HG03060 (cell line): ENCODE results near the gene ITGA5.

ENCODE experiments used
- ATAC-seq: cut with Tn5 transposase; IDR thresholded peaks from one replicate; pipeline ENCODE4 v1.9.1; 2021; ENCODE audit warnings: low read depth, moderate number of reproducible peaks; ENCODE audit not compliant: unreplicated experiment

Gene ITGA5

DNA sequence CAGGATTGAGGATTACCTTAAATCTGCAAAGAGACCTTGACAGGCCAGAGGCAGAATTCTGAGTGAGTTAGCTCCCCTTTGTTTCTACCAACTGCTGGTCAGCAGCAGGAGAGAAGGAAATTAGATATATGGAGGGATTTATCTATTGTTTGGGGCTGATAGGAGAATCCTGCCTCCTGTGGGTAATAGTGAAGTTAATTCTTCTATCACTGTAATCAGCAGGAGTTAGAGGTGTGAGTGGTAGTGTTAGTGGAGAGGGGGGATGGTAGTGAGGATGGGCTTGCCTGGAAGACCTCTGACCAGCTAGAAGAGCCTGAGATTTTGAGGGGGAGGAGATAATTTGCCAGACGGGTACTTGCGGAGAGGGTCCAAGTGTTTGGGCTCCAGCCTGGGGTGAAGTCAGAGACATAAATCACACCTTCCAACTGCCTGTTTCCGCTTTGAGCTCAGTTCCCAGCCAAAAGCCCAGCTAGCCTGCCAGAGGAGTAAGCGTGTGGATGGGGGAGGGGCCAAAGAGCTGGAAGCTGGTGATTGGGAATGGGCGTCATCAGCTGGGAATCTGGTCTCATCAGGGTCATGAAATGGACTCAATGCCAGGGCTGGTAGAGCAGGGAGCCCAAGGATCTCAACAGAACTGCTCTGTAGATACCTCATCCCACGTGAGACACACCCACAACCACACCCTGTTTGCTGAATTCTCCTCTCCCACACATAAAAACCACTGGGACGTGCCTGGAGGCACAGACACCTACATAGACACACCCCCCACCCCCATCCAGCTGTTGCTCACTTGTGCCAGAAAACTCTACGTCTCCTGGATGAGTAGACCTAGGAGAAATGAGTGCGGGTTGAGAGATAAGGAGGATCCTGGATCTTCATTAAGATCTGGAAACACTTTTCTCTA is 13.1 kb upstream of the ITGA5 start:
- ATAC-seq, result no peak

DNA sequence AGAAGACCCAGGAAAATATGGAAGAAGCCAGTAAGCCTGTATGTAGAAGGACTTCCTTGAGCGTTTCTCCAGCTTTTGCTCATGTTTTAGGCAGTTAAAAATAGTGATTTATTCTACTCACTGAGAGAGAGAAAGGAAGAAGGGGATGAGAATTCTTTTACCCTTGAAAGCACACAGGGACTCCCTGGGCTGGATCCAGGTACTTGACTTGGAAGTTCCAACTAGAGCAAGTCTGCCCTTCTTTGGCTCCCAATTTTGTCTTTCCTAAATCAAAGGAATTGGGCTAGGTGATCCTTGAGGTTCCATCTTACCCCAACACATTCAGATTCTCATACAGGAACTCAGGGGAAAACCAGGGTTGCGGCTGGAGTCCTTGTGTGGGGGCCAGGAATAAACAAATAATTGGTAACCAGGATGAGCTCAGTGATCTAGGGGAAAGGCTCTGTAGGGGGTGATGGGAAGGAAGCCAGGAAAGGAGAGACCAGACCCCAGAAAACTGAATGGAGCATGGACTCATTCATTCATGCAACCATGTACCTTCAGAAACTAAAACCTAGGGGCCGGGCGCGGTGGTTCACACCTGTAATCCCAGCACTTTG is 11.5 kb upstream of the ITGA5 start:
- ATAC-seq, result no peak

DNA sequence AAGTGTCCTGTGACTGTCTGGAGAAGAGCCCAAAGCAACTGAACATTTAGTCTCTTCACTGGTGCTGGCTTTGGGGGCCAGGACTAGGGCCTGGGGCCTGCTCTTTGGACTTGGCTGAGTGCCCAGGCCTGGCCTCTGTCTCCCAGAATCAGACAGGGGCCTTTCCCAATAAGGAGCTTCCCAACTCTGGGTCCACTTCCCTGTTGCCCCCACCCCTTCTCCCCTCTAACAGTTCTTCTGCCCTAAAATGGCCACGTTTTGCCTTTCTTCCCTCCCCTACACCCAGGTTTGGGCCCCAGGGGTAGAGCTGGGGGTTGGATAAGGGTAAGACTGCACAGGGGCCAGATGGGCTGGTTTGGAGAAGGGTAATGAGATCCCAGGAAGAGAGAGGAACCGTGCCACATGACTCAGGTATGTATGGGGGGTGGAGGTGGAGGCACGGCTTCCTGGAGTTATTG is 10.0 kb upstream of the ITGA5 start:
- ATAC-seq, result no peak

DNA sequence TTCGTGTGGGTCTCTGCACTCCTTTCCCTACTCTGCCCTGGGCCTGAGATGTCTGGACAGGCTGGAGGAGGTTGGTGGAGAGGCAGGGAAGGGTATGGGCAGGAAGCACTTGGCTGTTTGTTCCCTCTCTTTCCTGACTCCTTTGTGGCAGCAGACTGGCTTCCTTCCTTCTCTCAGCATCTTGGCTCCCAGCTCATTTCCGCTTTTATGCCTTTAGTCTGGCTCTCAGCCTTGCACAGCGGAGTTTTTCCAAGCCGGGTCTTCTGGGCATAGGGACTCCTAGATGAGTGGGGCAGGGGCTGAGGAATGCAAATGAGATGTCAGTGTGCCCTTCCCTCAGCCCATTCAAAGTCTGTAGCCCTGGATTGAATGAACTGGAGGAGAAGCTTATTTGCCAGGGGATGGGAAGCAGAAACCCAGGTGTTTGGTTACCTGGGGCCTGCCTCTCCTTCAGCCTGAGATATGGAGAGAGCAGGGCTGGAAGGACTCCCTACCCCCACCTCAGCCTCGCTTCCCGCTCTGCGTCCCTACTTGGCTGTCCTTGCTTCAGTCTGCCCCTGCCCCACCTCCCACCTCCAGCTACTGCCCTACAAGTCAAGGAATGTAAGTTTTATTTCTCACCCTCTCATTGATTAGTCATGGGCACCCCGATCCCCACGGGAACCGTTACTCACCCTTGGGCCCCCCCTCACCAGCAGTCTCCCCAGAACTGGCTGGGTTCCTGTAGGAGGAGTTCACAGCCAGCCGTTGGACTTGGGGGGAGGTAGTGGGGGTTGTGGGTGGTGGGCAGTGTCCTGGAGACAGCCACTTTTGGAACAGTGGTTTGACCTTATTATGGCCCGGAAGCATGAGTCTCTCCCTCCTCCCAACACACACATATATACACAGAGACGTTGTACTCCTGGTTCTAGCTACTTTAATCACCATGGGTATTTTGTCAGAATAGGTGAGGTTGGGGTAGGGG is 9.3 kb upstream of the ITGA5 start:
- ATAC-seq, result no peak

DNA sequence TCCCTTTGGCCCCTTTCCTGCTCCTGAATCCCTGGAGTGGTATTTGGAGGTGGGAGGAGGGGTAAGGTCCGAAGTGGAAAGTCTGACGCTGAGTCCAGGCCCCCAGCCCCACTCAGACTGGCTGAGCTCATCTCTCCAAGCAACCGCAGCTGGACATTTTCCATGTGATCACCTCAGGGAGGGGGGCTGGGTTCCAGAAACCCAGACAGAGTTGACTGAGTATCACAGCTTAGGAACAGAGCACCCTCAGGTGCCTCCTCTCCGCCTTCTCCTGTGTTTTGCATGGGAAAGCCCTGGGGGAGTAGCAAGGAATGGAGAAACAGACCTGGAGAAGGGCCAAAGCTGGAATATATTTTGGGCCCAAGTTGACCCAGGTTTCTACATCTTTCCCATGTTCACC is 8.0 kb upstream of the ITGA5 start:
- ATAC-seq, result no peak

DNA sequence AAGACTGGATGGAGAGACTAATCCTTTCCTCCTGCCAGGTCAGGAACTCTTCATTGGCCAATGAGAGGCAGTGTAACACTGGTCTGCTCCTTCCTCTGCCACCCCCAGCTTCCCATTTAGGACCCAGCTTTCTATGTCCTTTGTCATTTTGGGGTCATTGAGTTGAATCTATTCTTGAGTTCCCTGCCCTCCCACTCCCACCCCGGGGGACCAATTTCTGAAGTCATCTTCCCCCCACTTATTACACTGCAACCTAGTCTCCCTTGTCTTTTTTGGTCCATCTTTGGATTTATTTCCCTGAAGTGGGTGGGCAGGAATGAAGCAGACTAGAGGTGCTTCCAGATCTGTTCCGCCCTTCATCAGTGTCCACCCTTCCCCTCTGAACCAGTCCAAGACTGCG is 7.6 kb upstream of the ITGA5 start:
- ATAC-seq, result no peak

DNA sequence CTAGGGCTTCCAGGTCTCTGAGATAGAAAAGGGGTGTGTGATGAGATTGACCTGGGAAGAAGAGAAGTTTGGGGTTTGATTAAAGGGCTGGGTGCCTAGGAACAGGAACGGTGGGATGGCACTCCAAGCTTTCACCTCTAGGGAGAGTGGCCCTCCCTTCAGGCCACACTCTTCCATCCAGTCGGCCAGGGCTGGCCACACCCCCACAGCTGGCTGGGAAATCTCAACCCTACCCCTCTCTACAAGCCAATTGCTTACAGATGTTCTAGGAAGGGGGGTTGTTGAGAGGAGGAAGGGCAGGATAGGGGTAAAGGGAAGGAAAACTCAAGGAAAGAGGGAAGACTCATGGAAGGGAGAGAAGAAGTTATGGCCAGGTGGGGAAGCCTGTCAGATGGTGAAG is 6.6 kb upstream of the ITGA5 start:
- no peak for ATAC-seq

DNA sequence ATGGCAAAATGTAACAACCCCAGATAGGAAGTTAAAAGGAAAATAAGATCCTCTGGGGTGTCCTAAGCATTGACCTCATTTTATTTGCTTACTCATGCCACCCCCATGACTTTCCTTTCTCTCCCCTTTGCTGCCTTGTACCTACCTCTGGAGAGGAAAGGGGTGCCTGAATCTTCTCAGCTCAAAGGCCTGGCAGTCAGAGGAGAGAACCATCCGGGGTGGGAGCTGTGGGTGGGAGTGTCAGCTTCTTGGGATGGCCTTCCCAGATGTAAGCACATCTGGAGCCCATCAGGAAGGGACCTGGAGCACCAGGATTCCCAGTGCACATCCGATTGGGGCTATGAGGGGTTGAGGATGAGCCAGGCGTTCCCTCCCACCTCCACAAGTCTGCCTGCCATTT is 5.2 kb upstream of the ITGA5 start:
- ATAC-seq, result no peak

DNA sequence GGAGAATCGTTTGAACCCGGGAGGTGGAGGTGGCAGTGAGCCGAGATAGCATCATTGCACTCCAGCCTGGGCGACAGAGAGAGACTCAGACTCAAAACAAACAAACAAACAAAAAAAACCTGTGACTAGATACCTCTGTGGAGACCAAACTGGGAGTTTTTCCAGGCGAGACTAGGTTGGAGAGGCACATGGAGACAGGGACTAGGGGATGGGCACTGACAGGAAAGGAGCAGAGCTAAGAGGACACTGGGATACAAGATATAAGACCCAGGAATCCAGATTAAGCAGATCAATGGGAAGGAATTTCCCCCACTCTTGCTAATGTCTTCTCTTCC is 4.7 kb upstream of the ITGA5 start:
- no peak for ATAC-seq

DNA sequence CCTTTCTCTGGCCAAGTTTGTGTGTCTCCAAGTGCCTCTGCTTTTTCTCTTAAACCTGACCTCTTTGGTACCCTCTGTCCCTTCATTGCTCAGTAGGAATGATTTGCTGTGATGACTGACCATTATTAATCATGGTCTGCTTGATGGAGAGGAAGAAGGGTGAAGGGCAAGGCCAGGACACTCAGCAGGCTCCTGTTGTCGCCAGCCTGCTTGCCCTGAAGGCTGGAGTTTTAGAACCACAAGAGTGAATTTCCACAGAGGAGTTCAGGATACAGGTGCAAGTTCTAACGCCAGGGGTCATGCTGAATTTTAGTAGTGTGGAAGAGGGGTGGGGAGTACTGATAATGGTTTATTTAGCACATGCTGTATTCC is 2.8 kb upstream of the ITGA5 start:
- ATAC-seq, result no peak

DNA sequence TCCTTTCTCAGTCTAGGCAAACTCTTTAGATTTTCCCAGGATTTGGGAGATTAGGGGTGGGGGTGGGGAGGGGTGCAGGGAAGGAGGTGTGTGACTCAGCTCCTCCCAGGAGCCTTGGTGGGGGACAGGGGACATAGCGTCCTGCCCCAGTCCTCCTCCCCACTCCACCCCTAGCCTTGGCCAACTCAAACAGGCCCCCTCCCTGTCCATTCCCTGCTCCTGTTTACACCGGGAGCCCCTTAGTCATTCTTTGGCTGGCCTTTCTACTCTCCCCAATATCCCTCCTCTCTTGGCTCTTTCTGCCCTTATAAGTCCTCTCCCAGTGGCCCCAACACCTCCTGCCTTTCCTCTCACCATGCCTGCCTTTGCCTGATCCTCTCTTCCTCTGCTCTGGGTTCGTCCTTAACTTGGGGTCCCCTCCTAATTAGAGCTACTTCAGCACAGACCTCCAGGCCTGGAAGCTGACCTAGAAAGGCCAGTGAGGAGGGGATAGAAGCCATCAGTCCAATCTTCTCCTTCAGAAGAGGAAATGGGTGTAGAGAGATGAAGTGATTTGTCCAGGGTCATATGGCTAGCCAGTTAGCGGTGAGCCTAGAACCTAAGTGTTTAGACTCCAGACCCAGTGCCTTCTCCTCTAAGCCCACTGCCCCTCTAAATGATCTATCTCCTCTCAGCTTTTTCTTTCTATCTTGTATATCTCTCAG is 2.3 kb upstream of the ITGA5 start:
- ATAC-seq, result no peak

DNA sequence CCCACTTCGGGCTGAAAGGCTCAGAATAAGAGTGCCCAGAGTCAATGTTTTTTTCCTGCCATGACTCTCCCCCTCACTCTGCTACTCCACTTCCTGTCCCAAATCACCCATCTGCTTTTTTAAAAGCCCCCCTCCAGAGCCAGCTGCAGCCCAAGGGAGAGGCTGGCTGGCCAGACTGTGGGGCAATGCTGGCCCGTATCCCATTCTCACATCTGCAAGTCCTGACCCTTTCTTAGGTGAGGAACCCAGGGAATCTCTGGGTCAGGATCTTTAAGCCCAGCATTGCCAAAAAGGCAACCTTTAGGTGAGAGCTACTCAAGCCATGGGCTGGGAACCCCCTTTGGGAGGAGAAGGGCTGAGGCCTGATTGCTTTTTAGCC is 1.7 kb upstream of the ITGA5 start:
- no peak for ATAC-seq

DNA sequence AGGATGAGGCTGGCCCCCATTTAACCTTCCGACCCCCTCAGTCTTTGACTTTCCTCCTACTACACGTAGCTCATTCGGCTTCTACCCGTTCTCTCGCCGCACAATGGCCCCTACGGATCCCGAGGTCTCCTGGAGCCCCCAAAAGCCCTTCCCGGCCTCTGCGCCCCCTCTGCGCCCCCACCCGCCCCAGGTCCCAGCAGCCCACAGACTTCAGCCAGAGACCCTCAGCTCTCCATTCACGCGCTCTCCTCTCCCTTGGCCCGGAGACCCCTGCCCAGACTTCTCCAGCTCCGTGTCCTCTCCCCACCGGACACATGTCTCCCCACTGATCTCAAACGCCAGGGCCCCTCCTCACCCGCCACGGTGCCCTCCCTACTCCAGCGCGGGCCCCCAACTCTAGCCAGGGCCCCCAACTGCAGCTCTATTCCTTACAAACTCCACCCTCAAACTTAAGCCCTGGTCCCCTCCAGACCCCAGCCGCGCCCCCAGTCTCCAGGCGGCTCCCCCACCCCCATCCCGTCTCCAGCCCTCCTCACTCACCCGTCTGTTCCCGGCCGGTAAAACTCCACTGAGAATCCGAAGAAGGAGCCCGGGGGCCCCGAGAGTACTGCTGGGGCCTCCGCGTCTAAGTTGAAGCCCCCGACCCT is 502 bp downstream of the ITGA5 start:
- ATAC-seq, result no peak

DNA sequence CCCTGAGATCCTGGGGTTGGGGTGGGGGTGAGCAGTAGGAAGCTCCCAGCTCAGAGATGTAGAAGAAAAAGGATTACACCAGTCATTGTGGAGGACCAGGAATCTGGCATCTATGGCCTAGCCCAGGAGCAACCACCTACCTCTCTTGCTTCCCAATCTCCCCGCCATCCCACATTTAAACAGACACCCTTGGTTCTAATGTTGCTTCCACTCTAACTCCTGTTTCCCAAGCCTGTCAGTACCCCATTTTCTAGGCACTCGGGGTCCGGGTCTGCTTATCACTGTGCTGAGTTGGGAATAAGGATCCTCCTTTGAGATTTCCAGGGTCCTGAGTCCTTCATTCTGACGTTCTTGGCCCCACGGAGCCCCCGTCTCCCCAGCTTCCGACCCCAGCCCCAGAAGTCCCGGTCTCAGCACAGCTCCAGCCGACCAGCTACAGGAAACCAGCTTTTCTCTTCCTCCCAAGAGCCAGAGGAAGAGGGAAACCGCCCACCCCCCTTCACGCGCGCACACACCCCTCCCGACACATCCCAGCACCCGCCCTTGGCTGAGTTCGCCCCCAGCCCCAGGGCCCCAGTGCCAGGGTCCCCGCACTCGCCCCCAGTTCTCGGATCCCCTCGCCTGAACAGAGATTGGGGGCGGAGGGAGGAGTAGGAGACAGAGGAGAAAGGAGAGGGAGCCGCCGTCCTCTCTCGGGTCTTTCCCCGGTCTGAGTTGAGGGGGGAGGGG is 1.2 kb downstream of the ITGA5 start:
- ATAC-seq, result no peak

DNA sequence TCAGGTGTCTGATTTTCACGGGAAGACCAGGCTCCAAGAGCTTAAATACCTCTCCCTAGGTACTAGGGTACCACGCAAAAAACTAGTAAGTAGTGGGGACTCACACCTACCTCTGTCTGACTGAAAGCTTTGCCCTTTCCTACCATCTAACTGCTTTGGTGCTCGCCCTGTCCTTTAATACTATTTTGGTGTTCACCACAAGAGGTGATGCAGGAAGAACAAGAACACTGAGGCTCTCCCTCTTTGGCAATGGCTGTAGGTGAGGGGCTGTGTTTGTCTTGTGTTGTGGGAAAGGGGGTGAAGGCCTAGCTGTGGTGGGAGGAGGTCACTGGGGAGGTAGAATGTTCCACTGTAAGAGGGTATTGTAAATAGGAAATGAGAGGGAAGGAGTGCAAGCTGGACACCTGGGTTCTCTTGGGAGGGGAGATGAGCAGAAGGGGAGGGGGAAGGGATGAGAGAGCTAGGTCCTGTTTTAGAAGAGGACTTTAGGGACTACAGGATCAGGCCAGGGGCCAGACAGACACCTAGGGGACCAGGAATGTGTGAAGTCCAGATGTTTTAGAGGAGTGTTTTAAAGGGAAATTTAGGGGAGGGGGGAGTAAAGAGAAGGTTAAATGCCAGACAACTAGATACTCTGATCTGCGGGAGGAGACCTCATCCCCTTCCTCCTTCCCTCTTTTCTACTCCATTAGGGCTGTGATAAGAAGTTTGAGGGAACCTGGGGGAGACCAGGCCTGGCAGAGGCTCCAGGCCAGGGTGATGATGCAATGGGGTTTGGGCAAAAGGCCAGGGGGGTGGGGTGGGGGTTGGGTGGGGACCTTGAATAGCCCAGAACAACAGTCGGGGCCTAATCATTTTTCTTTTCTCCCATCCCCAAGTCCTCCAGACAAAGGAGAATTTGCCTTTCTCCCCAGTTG is 2.1 kb downstream of the ITGA5 start:
- no peak for ATAC-seq

DNA sequence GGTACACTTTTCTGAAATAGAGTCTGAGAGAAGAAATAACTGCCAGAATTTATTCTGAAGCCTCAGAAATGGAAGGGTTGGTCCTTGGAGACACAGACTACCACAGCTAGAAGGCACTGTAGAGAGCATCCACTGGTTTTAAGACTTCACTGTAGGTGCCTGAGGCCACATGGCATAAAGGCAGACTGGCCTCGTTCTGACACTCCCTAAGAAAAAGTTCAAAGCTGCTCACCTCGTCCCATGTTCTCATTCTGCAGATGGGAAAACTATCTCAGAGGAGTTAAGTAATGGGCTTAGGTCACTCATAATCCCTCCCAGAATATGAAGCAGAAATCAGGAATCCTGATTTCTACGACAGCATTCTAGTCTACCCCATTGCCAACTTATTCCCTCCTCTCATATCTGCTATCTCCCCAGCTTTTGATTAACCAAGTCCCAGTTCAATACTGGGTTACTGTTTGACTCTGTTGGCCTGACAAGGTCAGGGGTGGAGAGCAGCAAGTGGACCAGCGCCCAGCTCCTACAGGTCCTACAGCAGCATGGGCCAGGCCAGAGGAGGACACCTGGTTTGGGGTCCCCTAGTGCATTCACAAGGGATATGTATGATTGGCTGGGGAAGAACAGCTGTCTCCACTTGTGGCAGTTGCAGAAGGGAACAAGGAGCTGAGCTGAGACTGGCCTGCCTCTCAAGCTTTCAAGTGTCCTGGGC is 3.7 kb downstream of the ITGA5 start:
- ATAC-seq, result no peak

DNA sequence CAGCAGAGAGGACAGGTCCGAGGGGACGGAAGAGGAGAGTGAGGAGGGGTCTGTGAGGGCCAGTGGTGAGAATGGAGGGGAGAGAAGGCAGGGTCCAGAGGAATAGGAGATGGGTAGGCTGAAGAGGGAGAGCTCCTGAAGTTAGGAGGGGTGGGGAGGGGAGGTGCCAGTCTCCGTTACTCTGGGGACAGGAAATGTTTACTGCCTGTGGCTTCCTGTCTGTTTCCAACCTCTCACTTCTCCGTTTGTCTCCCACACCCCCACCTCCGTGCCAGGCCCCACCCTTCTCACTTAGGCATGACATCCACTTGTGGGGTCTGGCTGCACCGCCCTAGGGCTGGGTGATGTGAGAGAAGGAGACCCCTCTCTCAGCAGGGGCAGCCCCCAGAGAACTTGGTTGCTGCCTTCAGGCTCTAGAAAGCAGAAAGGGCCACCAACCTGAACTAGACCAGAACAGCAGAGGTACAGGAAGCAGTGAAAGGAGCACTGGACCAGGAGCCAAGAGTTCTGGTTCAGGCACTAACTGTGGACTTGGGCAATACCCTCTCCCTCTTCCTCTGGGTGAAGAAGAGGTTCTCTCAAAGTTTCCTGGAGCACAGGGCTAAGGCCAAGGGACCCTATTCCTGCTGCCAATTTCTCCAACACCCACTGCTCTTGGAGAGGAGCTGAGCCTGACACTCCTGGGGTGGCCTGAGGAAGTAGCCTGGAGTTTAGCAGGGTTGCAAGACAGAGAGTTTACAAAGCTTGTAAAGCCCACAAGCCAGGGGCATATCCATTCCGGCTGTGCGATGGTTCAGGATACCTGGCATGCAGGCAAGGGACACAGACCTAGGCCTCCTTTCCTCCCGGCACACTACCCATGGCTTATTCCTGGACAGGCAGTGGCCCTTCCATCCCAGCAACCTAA is 5.5 kb downstream of the ITGA5 start:
- ATAC-seq, result no peak
